HEK293 (cell line): Measurements from ENCODE around the gene PER1.

Experiments
- HIC1 ChIP-seq: fragments of 450-650 bp; formaldehyde crosslinking; IDR thresholded peaks from 2 replicates; pipeline ENCODE4 v1.5.1; 2016; ENCODE audit warnings: missing biosample characterization, missing genetic modification characterization
- HOXA7 ChIP-seq: sonication (generic); formaldehyde crosslinking; IDR thresholded peaks from 2 replicates; pipeline ENCODE4 v1.8.1; 2022; ENCODE audit warnings: missing genetic modification reagents, borderline replicate concordance
- IKZF3 ChIP-seq: fragments of 450-650 bp; IDR thresholded peaks from 2 replicates; pipeline ENCODE4 v1.5.0; 2018; ENCODE audit warnings: missing biosample characterization, mild to moderate bottlenecking, missing genetic modification characterization, moderate library complexity
- INSM2 ChIP-seq: fragments of 450-650 bp; formaldehyde crosslinking; IDR thresholded peaks from 2 replicates; pipeline ENCODE4 v1.5.1; 2016; ENCODE audit warnings: missing biosample characterization, missing genetic modification characterization
- SALL2 ChIP-seq: fragments of 450-650 bp; formaldehyde crosslinking; IDR thresholded peaks from 2 replicates; pipeline ENCODE4 v1.5.0; 2017; ENCODE audit warnings: missing biosample characterization, mild to moderate bottlenecking, missing genetic modification characterization, borderline replicate concordance
- YY1 ChIP-seq: fragments of 450-650 bp; formaldehyde crosslinking; IDR thresholded peaks from 2 replicates; pipeline ENCODE4 v1.5.1; 2018; ENCODE audit warnings: missing biosample characterization, missing genetic modification characterization
- ZBTB7A ChIP-seq: fragments of 450-650 bp; formaldehyde crosslinking; IDR thresholded peaks from 2 replicates; pipeline ENCODE4 v1.5.1; 2016; ENCODE audit warnings: low read depth, missing biosample characterization, missing genetic modification characterization
- ZFP69B ChIP-seq: fragments of 450-650 bp; formaldehyde crosslinking; IDR thresholded peaks from 2 replicates; pipeline ENCODE4 v1.5.1; 2016; ENCODE audit warnings: missing biosample characterization, missing genetic modification characterization
- ZNF140 ChIP-seq: fragments of 450-650 bp; formaldehyde crosslinking; IDR thresholded peaks from 2 replicates; pipeline ENCODE4 v1.5.1; 2016; ENCODE audit warnings: missing biosample characterization, missing genetic modification characterization
- ZNF16 ChIP-seq: fragments of 450-650 bp; formaldehyde crosslinking; IDR thresholded peaks from 2 replicates; pipeline ENCODE4 v1.5.1; 2016; ENCODE audit warnings: low read depth, missing biosample characterization, missing genetic modification characterization
- ZNF26 ChIP-seq: fragments of 450-650 bp; formaldehyde crosslinking; IDR thresholded peaks from 2 replicates; pipeline ENCODE4 v1.5.1; 2016; ENCODE audit warnings: missing biosample characterization, missing genetic modification characterization
- ZNF416 ChIP-seq: fragments of 450-650 bp; formaldehyde crosslinking; IDR thresholded peaks from 2 replicates; pipeline ENCODE4 v1.5.1; 2016; ENCODE audit warnings: missing biosample characterization, missing genetic modification characterization
- ZNF510 ChIP-seq: fragments of 450-650 bp; formaldehyde crosslinking; IDR thresholded peaks from 2 replicates; pipeline ENCODE4 v1.5.1; 2018; ENCODE audit warnings: mild to moderate bottlenecking, missing genetic modification characterization, missing biosample characterization; ENCODE audit not compliant: insufficient replicate concordance
- ZNF561 ChIP-seq: fragments of 450-650 bp; IDR thresholded peaks from 2 replicates; pipeline ENCODE4 v1.5.1; 2018; ENCODE audit warnings: missing biosample characterization, missing genetic modification characterization, borderline replicate concordance
- ZNF600 ChIP-seq: fragments of 450-650 bp; formaldehyde crosslinking; IDR thresholded peaks from 2 replicates; pipeline ENCODE4 v1.5.1; 2016; ENCODE audit warnings: missing biosample characterization, missing genetic modification characterization
- ZNF664 ChIP-seq: fragments of 450-650 bp; formaldehyde crosslinking; IDR thresholded peaks from 2 replicates; pipeline ENCODE4 v1.5.1; 2016; ENCODE audit warnings: missing biosample characterization, missing genetic modification characterization
- ZNF843 ChIP-seq: fragments of 450-650 bp; formaldehyde crosslinking; IDR thresholded peaks from 2 replicates; pipeline ENCODE4 v1.5.1; 2016; ENCODE audit warnings: missing biosample characterization, missing genetic modification characterization
- ZSCAN30 ChIP-seq: fragments of 450-650 bp; IDR thresholded peaks from 2 replicates; pipeline ENCODE4 v1.5.1; 2018; ENCODE audit warnings: missing biosample characterization, mild to moderate bottlenecking, missing genetic modification characterization, moderate library complexity
- TF ChIP-seq, protein P1 (sequence below): fragments of 450-650 bp; formaldehyde crosslinking; conservative IDR thresholded peaks from 2 replicates; pipeline ENCODE4 v1.5.1; 2016; ENCODE audit warnings: low read depth, missing biosample characterization, missing genetic modification characterization
- TF ChIP-seq, protein P2 (sequence below): sonication (generic); formaldehyde crosslinking; IDR thresholded peaks from 2 replicates; pipeline ENCODE4 v1.8.1; 2022; ENCODE audit warnings: mild to moderate bottlenecking, moderate library complexity, missing genetic modification reagents
- TF ChIP-seq, protein P3 (sequence below): fragments of 450-650 bp; formaldehyde crosslinking; IDR thresholded peaks from 2 replicates; pipeline ENCODE4 v1.5.1; 2016; ENCODE audit warnings: missing biosample characterization, missing genetic modification characterization

Gene PER1

GRCh38 chr17:8185582-8186445 is 33.6 kb upstream of the PER1 start (continued):
- TF ChIP-seq, protein P1, sequence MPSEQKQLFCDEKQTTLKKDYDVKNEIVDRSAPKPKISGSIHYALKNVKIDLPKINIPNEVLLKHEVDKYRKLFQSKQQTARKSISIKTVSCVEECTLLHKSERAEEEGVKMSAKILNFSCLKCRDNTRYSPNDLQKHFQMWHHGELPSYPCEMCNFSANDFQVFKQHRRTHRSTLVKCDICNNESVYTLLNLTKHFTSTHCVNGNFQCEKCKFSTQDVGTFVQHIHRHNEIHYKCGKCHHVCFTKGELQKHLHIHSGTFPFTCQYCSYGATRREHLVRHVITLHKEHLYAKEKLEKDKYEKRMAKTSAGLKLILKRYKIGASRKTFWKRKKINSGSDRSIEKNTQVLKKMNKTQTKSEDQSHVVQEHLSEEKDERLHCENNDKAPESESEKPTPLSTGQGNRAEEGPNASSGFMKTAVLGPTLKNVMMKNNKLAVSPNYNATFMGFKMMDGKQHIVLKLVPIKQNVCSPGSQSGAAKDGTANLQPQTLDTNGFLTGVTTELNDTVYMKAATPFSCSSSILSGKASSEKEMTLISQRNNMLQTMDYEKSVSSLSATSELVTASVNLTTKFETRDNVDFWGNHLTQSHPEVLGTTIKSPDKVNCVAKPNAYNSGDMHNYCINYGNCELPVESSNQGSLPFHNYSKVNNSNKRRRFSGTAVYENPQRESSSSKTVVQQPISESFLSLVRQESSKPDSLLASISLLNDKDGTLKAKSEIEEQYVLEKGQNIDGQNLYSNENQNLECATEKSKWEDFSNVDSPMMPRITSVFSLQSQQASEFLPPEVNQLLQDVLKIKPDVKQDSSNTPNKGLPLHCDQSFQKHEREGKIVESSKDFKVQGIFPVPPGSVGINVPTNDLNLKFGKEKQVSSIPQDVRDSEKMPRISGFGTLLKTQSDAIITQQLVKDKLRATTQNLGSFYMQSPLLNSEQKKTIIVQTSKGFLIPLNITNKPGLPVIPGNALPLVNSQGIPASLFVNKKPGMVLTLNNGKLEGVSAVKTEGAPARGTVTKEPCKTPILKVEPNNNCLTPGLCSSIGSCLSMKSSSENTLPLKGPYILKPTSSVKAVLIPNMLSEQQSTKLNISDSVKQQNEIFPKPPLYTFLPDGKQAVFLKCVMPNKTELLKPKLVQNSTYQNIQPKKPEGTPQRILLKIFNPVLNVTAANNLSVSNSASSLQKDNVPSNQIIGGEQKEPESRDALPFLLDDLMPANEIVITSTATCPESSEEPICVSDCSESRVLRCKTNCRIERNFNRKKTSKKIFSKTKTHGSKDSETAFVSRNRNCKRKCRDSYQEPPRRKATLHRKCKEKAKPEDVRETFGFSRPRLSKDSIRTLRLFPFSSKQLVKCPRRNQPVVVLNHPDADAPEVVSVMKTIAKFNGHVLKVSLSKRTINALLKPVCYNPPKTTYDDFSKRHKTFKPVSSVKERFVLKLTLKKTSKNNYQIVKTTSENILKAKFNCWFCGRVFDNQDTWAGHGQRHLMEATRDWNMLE (tag by site-specific recombination), result no peak
- TF ChIP-seq INSM2, result no peak
- no peak for TF ChIP-seq ZNF26 (tag by site-specific recombination)
- TF ChIP-seq ZNF600 (tag by site-specific recombination), result peak; percentile 87; the same call in 1 of the 2 replicates
- TF ChIP-seq HIC1 (tag by site-specific recombination), result peak; percentile 99
- no peak; the same call in 1 of the 2 replicates for TF ChIP-seq ZBTB7A (tag by site-specific recombination)
- no peak for TF ChIP-seq ZNF843
- no peak for TF ChIP-seq ZNF510 (tag by site-specific recombination)
- TF ChIP-seq YY1 (tag by site-specific recombination), result peak; percentile 64; the same call in 1 of the 2 replicates
- TF ChIP-seq, protein P2, sequence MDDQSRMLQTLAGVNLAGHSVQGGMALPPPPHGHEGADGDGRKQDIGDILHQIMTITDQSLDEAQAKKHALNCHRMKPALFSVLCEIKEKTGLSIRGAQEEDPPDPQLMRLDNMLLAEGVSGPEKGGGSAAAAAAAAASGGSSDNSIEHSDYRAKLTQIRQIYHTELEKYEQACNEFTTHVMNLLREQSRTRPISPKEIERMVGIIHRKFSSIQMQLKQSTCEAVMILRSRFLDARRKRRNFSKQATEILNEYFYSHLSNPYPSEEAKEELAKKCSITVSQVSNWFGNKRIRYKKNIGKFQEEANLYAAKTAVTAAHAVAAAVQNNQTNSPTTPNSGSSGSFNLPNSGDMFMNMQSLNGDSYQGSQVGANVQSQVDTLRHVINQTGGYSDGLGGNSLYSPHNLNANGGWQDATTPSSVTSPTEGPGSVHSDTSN, result 0 out of 2 replicates have a peak, but pooled peaks have one; percentile 4
- peak; percentile 97 for TF ChIP-seq ZNF561 (tag by site-specific recombination)
- TF ChIP-seq ZNF140 (tag by site-specific recombination), result no peak
- peak; percentile 51; the same call in 1 of the 2 replicates for TF ChIP-seq IKZF3 (tag by site-specific recombination)
- no peak for TF ChIP-seq HOXA7 (CRISPR knock-in tag)
- no peak for TF ChIP-seq ZNF664 (tag by site-specific recombination)
- TF ChIP-seq ZNF16 (tag by site-specific recombination), result no peak
- no peak for TF ChIP-seq SALL2
- TF ChIP-seq, protein P3, sequence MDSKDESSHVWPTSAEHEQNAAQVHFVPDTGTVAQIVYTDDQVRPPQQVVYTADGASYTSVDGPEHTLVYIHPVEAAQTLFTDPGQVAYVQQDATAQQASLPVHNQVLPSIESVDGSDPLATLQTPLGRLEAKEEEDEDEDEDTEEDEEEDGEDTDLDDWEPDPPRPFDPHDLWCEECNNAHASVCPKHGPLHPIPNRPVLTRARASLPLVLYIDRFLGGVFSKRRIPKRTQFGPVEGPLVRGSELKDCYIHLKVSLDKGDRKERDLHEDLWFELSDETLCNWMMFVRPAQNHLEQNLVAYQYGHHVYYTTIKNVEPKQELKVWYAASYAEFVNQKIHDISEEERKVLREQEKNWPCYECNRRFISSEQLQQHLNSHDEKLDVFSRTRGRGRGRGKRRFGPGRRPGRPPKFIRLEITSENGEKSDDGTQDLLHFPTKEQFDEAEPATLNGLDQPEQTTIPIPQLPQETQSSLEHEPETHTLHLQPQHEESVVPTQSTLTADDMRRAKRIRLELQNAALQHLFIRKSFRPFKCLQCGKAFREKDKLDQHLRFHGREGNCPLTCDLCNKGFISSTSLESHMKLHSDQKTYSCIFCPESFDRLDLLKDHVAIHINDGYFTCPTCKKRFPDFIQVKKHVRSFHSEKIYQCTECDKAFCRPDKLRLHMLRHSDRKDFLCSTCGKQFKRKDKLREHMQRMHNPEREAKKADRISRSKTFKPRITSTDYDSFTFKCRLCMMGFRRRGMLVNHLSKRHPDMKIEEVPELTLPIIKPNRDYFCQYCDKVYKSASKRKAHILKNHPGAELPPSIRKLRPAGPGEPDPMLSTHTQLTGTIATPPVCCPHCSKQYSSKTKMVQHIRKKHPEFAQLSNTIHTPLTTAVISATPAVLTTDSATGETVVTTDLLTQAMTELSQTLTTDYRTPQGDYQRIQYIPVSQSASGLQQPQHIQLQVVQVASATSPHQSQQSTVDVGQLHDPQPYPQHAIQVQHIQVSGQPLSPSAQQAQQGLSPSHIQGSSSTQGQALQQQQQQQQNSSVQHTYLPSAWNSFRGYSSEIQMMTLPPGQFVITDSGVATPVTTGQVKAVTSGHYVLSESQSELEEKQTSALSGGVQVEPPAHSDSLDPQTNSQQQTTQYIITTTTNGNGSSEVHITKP (tag by site-specific recombination), result peak; percentile 57
- TF ChIP-seq ZSCAN30 (tag by site-specific recombination), result peak; percentile 82; the same call in 1 of the 2 replicates
- peak; percentile 54; the same call in 1 of the 2 replicates for TF ChIP-seq ZFP69B (tag by site-specific recombination)
- no peak for TF ChIP-seq ZNF416 (tag by site-specific recombination)
